Measurements from ENCODE around the gene ETHE1. TPM values are rescaled to one million over a fixed set of nuclear protein-coding genes. Genes with fewer than 3 reads are reported as not detected.
"Not testable (repeated sequence)": the region's sequence is repeated elsewhere in the genome, so short reads cannot be mapped to it uniquely, and the experiment has no call there.

The ETHE1 gene
- total RNA-seq, 4 donors from 2014 or later: 48.2 to 63.2 (median 55.9) TPM

DNA sequence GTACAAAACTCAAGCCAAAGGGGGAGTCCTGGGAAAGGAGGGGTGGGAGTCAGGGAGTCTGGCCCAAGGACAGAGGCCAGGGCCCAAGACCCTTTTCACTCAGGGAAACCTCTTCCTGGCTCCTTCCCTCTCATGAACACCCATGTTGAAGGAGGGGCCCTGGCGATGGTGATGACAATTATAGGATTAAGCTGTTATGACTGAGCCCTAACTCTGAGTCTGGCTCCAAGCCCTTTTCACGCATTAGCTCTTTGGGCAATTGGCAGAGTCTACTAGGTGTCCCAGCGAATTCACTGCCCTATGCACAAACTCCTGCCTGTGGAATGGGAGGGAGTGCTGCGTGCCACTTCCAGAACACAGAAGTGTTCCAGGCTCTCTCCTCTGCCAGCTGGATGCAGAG is 26.7 kb upstream of the ETHE1 start:
- peaks cover 36 to 85% (median 76%) of the 10 kb centered on the region in 4 donors for H3K36me3 ChIP-seq
- TF ChIP-seq POLR2A (IDR thresholded peaks at IDR 0.05; ENCODE audit: low read depth): no peak
- TF ChIP-seq EP300 (IDR thresholded peaks at IDR 0.05): no peak
- no peak for TF ChIP-seq CTCF (IDR thresholded peaks at IDR 0.05)
- no peaks in the 10 kb centered on the region for H3K4me1 ChIP-seq
- WGBS: 62% methylated on average over 4 of the region's 4 CpGs
- no peak for DNase-seq (ENCODE audit: extremely low spot score)
- H3K27me3 ChIP-seq: no peaks in the 10 kb centered on the region
- no peaks in the 10 kb centered on the region for H3K9me3 ChIP-seq
- H3K27ac ChIP-seq (replicated peaks in 1 of 4): no peak overlapping the region
- intact Hi-C loops (cut with DNase I): no loop called here
- H3K4me3 ChIP-seq: no peak overlapping the region

DNA sequence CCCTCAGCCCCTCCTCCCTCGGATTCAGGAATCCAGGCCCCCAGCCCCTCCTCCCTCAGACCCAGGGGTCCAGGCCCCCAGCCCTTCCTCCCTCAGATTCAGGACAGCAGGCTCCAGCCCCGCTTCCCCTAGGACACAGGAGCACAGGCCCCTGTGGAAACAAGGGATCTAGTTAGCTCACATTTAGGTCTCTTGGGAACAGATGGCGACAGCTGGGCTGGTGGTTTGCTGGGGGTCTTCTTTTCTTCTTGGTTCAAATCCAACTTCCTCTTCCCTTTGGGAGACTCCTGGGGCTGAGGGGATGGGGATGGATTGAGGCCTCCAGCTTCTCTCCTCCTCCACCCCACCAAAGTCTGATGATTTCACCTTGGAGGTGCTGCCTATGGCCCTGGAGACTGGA is 25.6 kb upstream of the ETHE1 start:
- intact Hi-C loops (cut with DNase I): no loop called here
- no peaks in the 10 kb centered on the region for H3K4me1 ChIP-seq
- H3K4me3 ChIP-seq: no peak overlapping the region
- 56% methylated on average over 3 of the region's 3 CpGs for WGBS
- H3K36me3 ChIP-seq: peaks cover 36 to 80% (median 71%) of the 10 kb centered on the region in 4 donors
- H3K9me3 ChIP-seq: no peaks in the 10 kb centered on the region
- no peak for DNase-seq (ENCODE audit: extremely low spot score)
- no peaks in the 10 kb centered on the region for H3K27me3 ChIP-seq
- no peak overlapping the region for H3K27ac ChIP-seq (replicated peaks in 1 of 4)
- no peak for TF ChIP-seq POLR2AphosphoS5 (IDR thresholded peaks at IDR 0.05)

- Histone ChIP-seq H3K27me3 (no peaks in the 10 kb centered on the region), H3K36me3 (peaks cover 36 to 85% (median 69%) of the 10 kb centered on the region in 4 donors), H3K4me3 (no peak overlapping the region), H3K4me1 (no peaks in the 10 kb centered on the region), H3K27ac (replicated peaks in 1 of 4) (no peak overlapping the region), H3K9me3 (no peaks in the 10 kb centered on the region)
- TF ChIP-seq EP300 (IDR thresholded peaks at IDR 0.05) (no peak), CTCF (IDR thresholded peaks at IDR 0.05) (no peak), POLR2A (IDR thresholded peaks at IDR 0.05; ENCODE audit: low read depth) (no peak), POLR2AphosphoS5 (IDR thresholded peaks at IDR 0.05) (no peak)
- 90% methylated on average over 3 of the region's 3 CpGs for whole genome bisulfite sequencing
- intact Hi-C loops (cut with DNase I): no loop called here
- no peak for DNase-seq (ENCODE audit: extremely low spot score)
Observed at GRCh38 chr19:43552198-43552450, 25.1 kb upstream of the ETHE1 start.

DNA sequence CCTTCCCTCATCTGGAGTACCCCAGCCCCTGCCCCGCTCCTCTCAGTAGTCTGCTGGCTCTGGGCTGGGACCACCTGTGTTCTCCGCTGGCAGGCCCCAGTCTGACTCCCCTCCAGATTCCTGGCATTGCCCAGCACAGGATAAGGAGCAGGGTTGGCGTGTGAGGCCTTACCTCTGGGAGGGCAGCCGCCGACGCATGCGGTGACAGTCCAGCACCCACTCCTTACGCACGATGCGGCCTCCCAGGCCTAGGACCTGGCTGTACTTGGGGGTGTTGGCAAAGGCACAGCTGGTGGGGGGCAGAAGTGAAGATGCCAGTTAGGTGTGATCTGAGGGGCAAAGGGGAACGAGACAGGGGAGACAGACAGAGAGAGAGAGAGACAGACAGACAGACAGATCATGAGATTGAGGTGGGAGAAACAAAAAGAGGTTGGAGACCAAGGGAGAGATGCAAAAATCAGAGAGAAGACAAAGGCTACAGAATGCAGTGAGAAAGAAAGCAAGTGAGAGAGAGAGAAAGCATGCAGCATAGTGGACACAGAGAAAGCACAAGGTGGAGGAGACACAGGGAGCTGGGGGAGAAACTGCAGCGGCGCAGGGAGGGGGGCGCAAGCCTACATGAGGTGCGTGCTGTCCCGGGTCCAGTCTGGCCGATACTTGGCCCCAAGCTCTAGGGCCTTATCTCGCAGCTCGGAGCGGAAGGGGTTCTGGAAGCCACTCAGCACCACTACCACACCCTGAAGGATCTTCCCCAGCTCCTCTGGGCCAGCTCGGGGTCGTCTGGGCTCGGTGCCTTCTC is 24.6 kb upstream of the ETHE1 start:
- H3K4me1 ChIP-seq: no peaks in the 10 kb centered on the region
- no peak overlapping the region for H3K27ac ChIP-seq (replicated peaks in 1 of 4)
- intact Hi-C loops (cut with DNase I): no loop called here
- H3K27me3 ChIP-seq: no peaks in the 10 kb centered on the region
- WGBS: 92% methylated on average over 23 of the region's 23 CpGs
- H3K9me3 ChIP-seq: no peaks in the 10 kb centered on the region
- no peak for DNase-seq (ENCODE audit: extremely low spot score)
- no peak overlapping the region for H3K4me3 ChIP-seq
- no peak for TF ChIP-seq EP300 (IDR thresholded peaks at IDR 0.05)
- TF ChIP-seq POLR2A (IDR thresholded peaks at IDR 0.05; ENCODE audit: low read depth): no peak
- TF ChIP-seq POLR2AphosphoS5 (IDR thresholded peaks at IDR 0.05): no peak
- TF ChIP-seq CTCF (IDR thresholded peaks at IDR 0.05): no peak
- H3K36me3 ChIP-seq: peaks cover 36 to 86% (median 68%) of the 10 kb centered on the region in 4 donors

DNA sequence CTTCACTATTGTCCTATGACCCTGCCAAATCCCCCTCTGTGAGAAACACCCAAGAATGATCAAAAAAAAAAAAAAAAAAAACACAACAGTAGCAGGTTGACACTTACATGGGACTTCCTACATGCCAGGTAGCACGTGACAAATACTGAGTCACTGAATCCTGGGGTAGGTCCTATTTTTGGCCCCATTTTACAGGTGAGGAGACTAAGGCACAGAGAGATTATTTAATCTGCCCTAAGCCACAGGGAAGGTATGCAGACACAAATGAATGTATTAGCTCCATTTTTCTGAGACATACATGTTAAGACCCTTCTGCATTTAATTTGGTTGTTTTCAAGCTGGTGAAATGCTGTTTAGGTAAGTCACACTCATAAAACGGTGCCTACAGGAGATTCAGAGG is 21.7 kb upstream of the ETHE1 start:
- TF ChIP-seq POLR2AphosphoS5 (IDR thresholded peaks at IDR 0.05): no peak
- no peak for TF ChIP-seq CTCF (IDR thresholded peaks at IDR 0.05)
- TF ChIP-seq POLR2A (IDR thresholded peaks at IDR 0.05; ENCODE audit: low read depth): no peak
- no peak for TF ChIP-seq EP300 (IDR thresholded peaks at IDR 0.05)

DNA sequence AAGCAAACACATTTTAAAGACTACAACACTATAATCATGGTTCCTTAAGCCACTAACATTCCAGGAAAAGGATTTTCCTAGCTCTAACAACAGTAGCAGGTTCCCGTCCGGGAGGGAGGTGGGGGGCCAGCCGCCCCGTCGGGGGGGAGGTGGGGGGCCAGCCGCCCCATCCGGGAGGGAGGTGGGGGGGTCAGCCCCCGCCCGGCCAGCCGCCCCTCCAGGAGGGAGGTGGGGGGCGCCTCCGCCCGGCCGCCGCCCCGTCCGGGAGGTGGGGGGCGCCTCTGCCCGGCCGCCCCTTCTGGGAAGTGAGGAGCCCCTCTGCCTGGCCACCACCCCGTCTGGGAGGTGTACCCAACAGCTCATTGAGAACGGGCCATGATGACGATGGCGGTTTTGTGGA is 20.9 kb upstream of the ETHE1 start:
- intact Hi-C loops (cut with DNase I); H3K4me1 ChIP-seq; H3K9me3 ChIP-seq; H3K4me3 ChIP-seq; DNase-seq (ENCODE audit: extremely low spot score); H3K27me3 ChIP-seq; H3K27ac ChIP-seq (replicated peaks in 1 of 4): not testable (repeated sequence)
- H3K36me3 ChIP-seq: peaks cover 47 to 86% (median 72%) of the 10 kb centered on the region in 4 donors
- no CpG with 5 or more reads among the region's 24 CpGs for WGBS

More for the DNA sequence above, 21.7 kb upstream of the ETHE1 start:
- Histone ChIP-seq H3K36me3 (peaks cover 46 to 86% (median 72%) of the 10 kb centered on the region in 4 donors), H3K4me1 (no peaks in the 10 kb centered on the region), H3K27ac (replicated peaks in 1 of 4) (no peak overlapping the region), H3K27me3 (no peaks in the 10 kb centered on the region), H3K4me3 (no peak overlapping the region), H3K9me3 (no peaks in the 10 kb centered on the region)
- WGBS: 82% methylated on average over 2 of the region's 2 CpGs
- DNase-seq (ENCODE audit: extremely low spot score): no peak
- intact Hi-C loops (cut with DNase I): no loop called here
